SK-N-SH treated with all-trans-retinoic acid at 6 μM for 48 hours (cell line): ENCODE data around the gene DLG2.

Experiments
- ATAC-seq: fragments of 200-7000 bp; cut with Tn5 transposase; 3 replicates; pipeline ENCODE4 v1.9.1; 2020; ENCODE audit warnings: mild to moderate bottlenecking, moderate library complexity
- ARNTL ChIP-seq: fragments of 450-650 bp; formaldehyde crosslinking; IDR thresholded peaks from 2 replicates; pipeline ENCODE4 v1.5.0; 2020; ENCODE audit warnings: low read depth, mild to moderate bottlenecking, moderate library complexity, borderline replicate concordance
- BACH2 ChIP-seq: fragments of 250-450 bp; sonication (Bioruptor Pico); IDR thresholded peaks from 2 replicates; pipeline ENCODE4 v1.9.0; 2021; ENCODE audit warnings: mild to moderate bottlenecking, borderline replicate concordance
- CSDC2 ChIP-seq: fragments of 250-450 bp; sonication (Bioruptor Pico); IDR thresholded peaks from 2 replicates; pipeline ENCODE4 v1.5.0; 2020; ENCODE audit warnings: mild to moderate bottlenecking, moderate library complexity
- ESRRG ChIP-seq: fragments of 250-450 bp; sonication (Bioruptor Pico); IDR thresholded peaks from 2 replicates; pipeline ENCODE4 v1.6.1; 2021; ENCODE audit warnings: mild to moderate bottlenecking
- GLIS3 ChIP-seq: fragments of 250-450 bp; sonication (Bioruptor Pico); IDR thresholded peaks from 2 replicates; pipeline ENCODE4 v1.5.0; 2020; ENCODE audit warnings: mild to moderate bottlenecking, moderate library complexity
- ISL1 ChIP-seq: fragments of 250-450 bp; sonication (Bioruptor Pico); IDR thresholded peaks from 2 replicates; pipeline ENCODE4 v2.1.2; 2022; ENCODE audit warnings: mild to moderate bottlenecking, moderate library complexity
- OSR1 ChIP-seq: fragments of 250-450 bp; sonication (Bioruptor Pico); IDR thresholded peaks from 2 replicates; pipeline ENCODE4 v1.8.0; 2022; ENCODE audit warnings: moderate library complexity, mild to moderate bottlenecking, inconsistent platforms
- PPARA ChIP-seq: fragments of 250-450 bp; sonication (Bioruptor Pico); IDR thresholded peaks from 2 replicates; pipeline ENCODE4 v1.5.0; 2020; ENCODE audit warnings: mild to moderate bottlenecking, borderline replicate concordance
- RARB ChIP-seq: fragments of 250-450 bp; sonication (Bioruptor Pico); IDR thresholded peaks from 2 replicates; pipeline ENCODE4 v1.8.0; 2021; ENCODE audit warnings: mild to moderate bottlenecking, moderate library complexity
- SNAI2 ChIP-seq: fragments of 250-450 bp; sonication (Bioruptor Pico); IDR thresholded peaks from 2 replicates; pipeline ENCODE4 v1.5.0; 2020; ENCODE audit warnings: mild to moderate bottlenecking, moderate library complexity
- TCF4 ChIP-seq: fragments of 250-450 bp; sonication (Bioruptor Pico); IDR thresholded peaks from 2 replicates; pipeline ENCODE4 v1.8.0; 2021; ENCODE audit warnings: mild to moderate bottlenecking, moderate library complexity, borderline replicate concordance
- TOX ChIP-seq: fragments of 250-450 bp; sonication (Bioruptor Pico); IDR thresholded peaks from 2 replicates; pipeline ENCODE4 v1.8.0; 2021; ENCODE audit warnings: mild to moderate bottlenecking, moderate library complexity, borderline replicate concordance
- ZC3H10 ChIP-seq: fragments of 250-450 bp; sonication (Bioruptor Pico); IDR thresholded peaks from 2 replicates; pipeline ENCODE4 v1.5.1; 2021; ENCODE audit warnings: mild to moderate bottlenecking, moderate library complexity
- ZFP3 ChIP-seq: fragments of 250-450 bp; sonication (Bioruptor Pico); IDR thresholded peaks from 2 replicates; pipeline ENCODE4 v1.5.0; 2020; ENCODE audit warnings: mild to moderate bottlenecking, moderate library complexity
- ZFP30 ChIP-seq: fragments of 450-650 bp; formaldehyde crosslinking; IDR thresholded peaks from 2 replicates; pipeline ENCODE4 v1.5.0; 2022; ENCODE audit warnings: mild to moderate bottlenecking, moderate library complexity
- ZNF565 ChIP-seq: fragments of 450-650 bp; formaldehyde crosslinking; conservative IDR thresholded peaks from 2 replicates; pipeline ENCODE4 v1.5.0; 2020; ENCODE audit warnings: low read depth, mild to moderate bottlenecking, moderate library complexity
- ZNF70 ChIP-seq: fragments of 450-650 bp; formaldehyde crosslinking; IDR thresholded peaks from 2 replicates; pipeline ENCODE4 v1.5.0; 2020; ENCODE audit warnings: mild to moderate bottlenecking, moderate library complexity
- ZNF8 ChIP-seq: fragments of 450-650 bp; formaldehyde crosslinking; IDR thresholded peaks from 2 replicates; pipeline ENCODE4 v1.5.0; 2020; ENCODE audit warnings: mild to moderate bottlenecking, moderate library complexity
- TF ChIP-seq, protein P1 (sequence below): fragments of 250-450 bp; sonication (Bioruptor Pico); IDR thresholded peaks from 2 replicates; pipeline ENCODE4 v1.5.1; 2020; ENCODE audit warnings: low read depth, mild to moderate bottlenecking, moderate library complexity
- TF ChIP-seq, protein P2 (sequence below): fragments of 250-450 bp; sonication (Bioruptor Pico); IDR thresholded peaks from 2 replicates; pipeline ENCODE4 v1.5.1; 2021; ENCODE audit warnings: mild to moderate bottlenecking, moderate library complexity
- TF ChIP-seq, protein P3 (sequence below): fragments of 250-450 bp; sonication (Bioruptor Pico); IDR thresholded peaks from 2 replicates; pipeline ENCODE4 v1.8.0; 2020; ENCODE audit warnings: mild to moderate bottlenecking, moderate library complexity, borderline replicate concordance
- TF ChIP-seq, protein P4 (sequence below): fragments of 250-450 bp; sonication (Bioruptor Pico); IDR thresholded peaks from 2 replicates; pipeline ENCODE4 v1.8.0; 2021; ENCODE audit warnings: low read depth, mild to moderate bottlenecking, moderate library complexity, borderline replicate concordance
- TF ChIP-seq, protein P5 (sequence below): fragments of 250-450 bp; sonication (Bioruptor Pico); IDR thresholded peaks from 2 replicates; pipeline ENCODE4 v1.5.0; 2020; ENCODE audit warnings: mild to moderate bottlenecking, moderate library complexity

DLG2 gene

DNA sequence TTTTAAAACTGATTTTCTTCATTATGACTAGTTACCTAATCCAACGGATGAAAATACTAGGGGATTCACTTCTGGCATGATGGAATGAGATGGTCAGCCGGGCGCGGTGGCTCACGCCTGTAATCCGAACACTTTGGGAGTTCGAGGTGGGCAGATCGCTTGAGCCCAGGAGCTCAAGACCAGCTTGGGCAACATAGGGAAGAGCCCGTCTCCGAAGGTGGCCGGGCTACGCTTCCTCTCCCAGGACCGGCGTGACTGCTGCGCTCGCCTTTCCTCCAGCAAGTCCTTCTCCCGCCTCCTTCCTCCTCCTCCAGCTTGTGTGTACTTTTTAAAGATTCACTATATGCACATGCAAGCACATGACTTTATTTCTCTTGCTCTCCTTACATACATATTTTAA, 1835.6 kb downstream of the DLG2 start:
- no peak for ATAC-seq
- TF ChIP-seq ZNF8 (CRISPR knock-in tag) (no peak), ZFP3 (CRISPR knock-in tag) (no peak), OSR1 (CRISPR knock-in tag) (no peak), ZFP30 (no peak), GLIS3 (no peak), ZC3H10 (no peak), SNAI2 (CRISPR knock-in tag) (no peak), TCF4 (CRISPR knock-in tag) (no peak), ARNTL (CRISPR knock-in tag) (no peak), ZNF565 (CRISPR knock-in tag) (no peak), PPARA (CRISPR knock-in tag) (no peak), ISL1 (no peak), TOX (CRISPR knock-in tag) (no peak), RARB (no peak), ESRRG (CRISPR knock-in tag) (no peak)
- TF ChIP-seq, protein P1, sequence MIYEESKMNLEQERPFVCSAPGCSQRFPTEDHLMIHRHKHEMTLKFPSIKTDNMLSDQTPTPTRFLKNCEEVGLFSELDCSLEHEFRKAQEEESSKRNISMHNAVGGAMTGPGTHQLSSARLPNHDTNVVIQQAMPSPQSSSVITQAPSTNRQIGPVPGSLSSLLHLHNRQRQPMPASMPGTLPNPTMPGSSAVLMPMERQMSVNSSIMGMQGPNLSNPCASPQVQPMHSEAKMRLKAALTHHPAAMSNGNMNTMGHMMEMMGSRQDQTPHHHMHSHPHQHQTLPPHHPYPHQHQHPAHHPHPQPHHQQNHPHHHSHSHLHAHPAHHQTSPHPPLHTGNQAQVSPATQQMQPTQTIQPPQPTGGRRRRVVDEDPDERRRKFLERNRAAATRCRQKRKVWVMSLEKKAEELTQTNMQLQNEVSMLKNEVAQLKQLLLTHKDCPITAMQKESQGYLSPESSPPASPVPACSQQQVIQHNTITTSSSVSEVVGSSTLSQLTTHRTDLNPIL (CRISPR knock-in tag), result no peak
- TF ChIP-seq, protein P2, sequence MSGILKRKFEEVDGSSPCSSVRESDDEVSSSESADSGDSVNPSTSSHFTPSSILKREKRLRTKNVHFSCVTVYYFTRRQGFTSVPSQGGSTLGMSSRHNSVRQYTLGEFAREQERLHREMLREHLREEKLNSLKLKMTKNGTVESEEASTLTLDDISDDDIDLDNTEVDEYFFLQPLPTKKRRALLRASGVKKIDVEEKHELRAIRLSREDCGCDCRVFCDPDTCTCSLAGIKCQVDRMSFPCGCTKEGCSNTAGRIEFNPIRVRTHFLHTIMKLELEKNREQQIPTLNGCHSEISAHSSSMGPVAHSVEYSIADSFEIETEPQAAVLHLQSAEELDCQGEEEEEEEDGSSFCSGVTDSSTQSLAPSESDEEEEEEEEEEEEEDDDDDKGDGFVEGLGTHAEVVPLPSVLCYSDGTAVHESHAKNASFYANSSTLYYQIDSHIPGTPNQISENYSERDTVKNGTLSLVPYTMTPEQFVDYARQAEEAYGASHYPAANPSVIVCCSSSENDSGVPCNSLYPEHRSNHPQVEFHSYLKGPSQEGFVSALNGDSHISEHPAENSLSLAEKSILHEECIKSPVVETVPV, result no peak
- TF ChIP-seq, protein P3, sequence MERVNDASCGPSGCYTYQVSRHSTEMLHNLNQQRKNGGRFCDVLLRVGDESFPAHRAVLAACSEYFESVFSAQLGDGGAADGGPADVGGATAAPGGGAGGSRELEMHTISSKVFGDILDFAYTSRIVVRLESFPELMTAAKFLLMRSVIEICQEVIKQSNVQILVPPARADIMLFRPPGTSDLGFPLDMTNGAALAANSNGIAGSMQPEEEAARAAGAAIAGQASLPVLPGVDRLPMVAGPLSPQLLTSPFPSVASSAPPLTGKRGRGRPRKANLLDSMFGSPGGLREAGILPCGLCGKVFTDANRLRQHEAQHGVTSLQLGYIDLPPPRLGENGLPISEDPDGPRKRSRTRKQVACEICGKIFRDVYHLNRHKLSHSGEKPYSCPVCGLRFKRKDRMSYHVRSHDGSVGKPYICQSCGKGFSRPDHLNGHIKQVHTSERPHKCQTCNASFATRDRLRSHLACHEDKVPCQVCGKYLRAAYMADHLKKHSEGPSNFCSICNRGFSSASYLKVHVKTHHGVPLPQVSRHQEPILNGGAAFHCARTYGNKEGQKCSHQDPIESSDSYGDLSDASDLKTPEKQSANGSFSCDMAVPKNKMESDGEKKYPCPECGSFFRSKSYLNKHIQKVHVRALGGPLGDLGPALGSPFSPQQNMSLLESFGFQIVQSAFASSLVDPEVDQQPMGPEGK, result no peak
- TF ChIP-seq, protein P4, sequence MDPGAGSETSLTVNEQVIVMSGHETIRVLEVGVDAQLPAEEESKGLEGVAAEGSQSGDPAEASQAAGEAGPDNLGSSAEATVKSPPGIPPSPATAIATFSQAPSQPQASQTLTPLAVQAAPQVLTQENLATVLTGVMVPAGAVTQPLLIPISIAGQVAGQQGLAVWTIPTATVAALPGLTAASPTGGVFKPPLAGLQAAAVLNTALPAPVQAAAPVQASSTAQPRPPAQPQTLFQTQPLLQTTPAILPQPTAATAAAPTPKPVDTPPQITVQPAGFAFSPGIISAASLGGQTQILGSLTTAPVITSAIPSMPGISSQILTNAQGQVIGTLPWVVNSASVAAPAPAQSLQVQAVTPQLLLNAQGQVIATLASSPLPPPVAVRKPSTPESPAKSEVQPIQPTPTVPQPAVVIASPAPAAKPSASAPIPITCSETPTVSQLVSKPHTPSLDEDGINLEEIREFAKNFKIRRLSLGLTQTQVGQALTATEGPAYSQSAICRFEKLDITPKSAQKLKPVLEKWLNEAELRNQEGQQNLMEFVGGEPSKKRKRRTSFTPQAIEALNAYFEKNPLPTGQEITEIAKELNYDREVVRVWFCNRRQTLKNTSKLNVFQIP, result no peak
- TF ChIP-seq, protein P5, sequence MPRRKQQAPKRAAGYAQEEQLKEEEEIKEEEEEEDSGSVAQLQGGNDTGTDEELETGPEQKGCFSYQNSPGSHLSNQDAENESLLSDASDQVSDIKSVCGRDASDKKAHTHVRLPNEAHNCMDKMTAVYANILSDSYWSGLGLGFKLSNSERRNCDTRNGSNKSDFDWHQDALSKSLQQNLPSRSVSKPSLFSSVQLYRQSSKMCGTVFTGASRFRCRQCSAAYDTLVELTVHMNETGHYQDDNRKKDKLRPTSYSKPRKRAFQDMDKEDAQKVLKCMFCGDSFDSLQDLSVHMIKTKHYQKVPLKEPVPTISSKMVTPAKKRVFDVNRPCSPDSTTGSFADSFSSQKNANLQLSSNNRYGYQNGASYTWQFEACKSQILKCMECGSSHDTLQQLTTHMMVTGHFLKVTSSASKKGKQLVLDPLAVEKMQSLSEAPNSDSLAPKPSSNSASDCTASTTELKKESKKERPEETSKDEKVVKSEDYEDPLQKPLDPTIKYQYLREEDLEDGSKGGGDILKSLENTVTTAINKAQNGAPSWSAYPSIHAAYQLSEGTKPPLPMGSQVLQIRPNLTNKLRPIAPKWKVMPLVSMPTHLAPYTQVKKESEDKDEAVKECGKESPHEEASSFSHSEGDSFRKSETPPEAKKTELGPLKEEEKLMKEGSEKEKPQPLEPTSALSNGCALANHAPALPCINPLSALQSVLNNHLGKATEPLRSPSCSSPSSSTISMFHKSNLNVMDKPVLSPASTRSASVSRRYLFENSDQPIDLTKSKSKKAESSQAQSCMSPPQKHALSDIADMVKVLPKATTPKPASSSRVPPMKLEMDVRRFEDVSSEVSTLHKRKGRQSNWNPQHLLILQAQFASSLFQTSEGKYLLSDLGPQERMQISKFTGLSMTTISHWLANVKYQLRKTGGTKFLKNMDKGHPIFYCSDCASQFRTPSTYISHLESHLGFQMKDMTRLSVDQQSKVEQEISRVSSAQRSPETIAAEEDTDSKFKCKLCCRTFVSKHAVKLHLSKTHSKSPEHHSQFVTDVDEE (CRISPR knock-in tag), result no peak

DNA sequence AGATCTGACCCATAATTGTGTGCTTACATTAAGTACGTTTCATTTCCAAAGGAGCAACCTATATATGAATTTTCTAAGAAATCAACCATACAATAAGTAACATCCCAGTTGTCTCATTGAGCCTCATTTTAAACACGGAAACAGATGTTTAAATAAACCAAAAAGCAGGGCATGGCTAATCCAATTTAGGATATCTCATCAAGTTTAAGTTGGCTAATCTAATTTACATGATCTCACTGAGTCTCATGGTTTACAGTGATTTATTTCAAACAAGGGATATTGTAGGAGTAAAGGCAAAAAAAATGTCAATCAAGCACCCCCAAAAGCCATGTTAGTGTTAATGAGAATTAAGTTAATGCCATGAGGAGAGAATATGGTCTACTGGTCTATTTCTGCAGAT, 1841.2 kb downstream of the DLG2 start:
- no peak for ATAC-seq
- TF ChIP-seq, protein P5 (CRISPR knock-in tag), result peak; percentile 54; the same call in 1 of the 2 replicates
- TF ChIP-seq ZNF8 (CRISPR knock-in tag) (peak; percentile 26; the same call in 1 of the 2 replicates), CSDC2 (CRISPR knock-in tag) (no peak), ARNTL (CRISPR knock-in tag) (no peak), SNAI2 (CRISPR knock-in tag) (no peak), ZFP30 (no peak), GLIS3 (0 out of 2 replicates have a peak, but pooled peaks have one; percentile 49), ZNF70 (CRISPR knock-in tag) (no peak), PPARA (CRISPR knock-in tag) (no peak), TOX (CRISPR knock-in tag) (no peak), TCF4 (CRISPR knock-in tag) (peak; percentile 86), ZNF565 (CRISPR knock-in tag) (no peak), RARB (no peak), BACH2 (CRISPR knock-in tag) (no peak), ZFP3 (CRISPR knock-in tag) (peak; percentile 77)
- TF ChIP-seq, protein P1 (CRISPR knock-in tag), result no peak
- TF ChIP-seq, protein P3, result no peak
